Osteocyte (in vitro differentiated cells): ENCODE results near the gene PLXNA1. TPM values are rescaled to one million over a fixed set of nuclear protein-coding genes. Genes with fewer than 3 reads are reported as not detected.

Experiments
- DNase-seq: peaks from one replicate; pipeline ENCODE4 v3.0.0; 2021; ENCODE audit warnings: mixed read lengths; ENCODE audit not compliant: unreplicated experiment; ENCODE audit errors: extremely low spot score
- H3K27ac Mint-ChIP-seq: one replicate; pipeline ENCODE4 v1.8.0; 2021; ENCODE audit warnings: mild to moderate bottlenecking, mixed read lengths; ENCODE audit not compliant: unreplicated experiment
- H3K27me3 Mint-ChIP-seq: one replicate; pipeline ENCODE4 v1.8.0; 2021; ENCODE audit warnings: mixed read lengths; ENCODE audit not compliant: unreplicated experiment
- H3K36me3 Mint-ChIP-seq: one replicate; pipeline ENCODE4 v1.8.0; 2021; ENCODE audit warnings: mixed read lengths; ENCODE audit not compliant: unreplicated experiment
- H3K4me1 Mint-ChIP-seq: one replicate; pipeline ENCODE4 v1.8.0; 2021; ENCODE audit warnings: mixed read lengths; ENCODE audit not compliant: unreplicated experiment
- H3K4me3 Mint-ChIP-seq: one replicate; pipeline ENCODE4 v1.8.0; 2021; ENCODE audit warnings: mild to moderate bottlenecking, moderate library complexity, mixed read lengths; ENCODE audit not compliant: unreplicated experiment
- H3K9me3 Mint-ChIP-seq: one replicate; pipeline ENCODE4 v1.8.0; 2021; ENCODE audit warnings: mixed read lengths; ENCODE audit not compliant: unreplicated experiment
- CTCF ChIP-seq: fragments of 200-600 bp; sonication (generic); IDR thresholded peaks from 2 replicates; pipeline ENCODE4 v1.5.0; 2021; ENCODE audit warnings: antibody characterized with exemption, mild to moderate bottlenecking, moderate library complexity
- total RNA-seq: library from RNA; stranded (reverse); gene quantifications from 2 replicates; pipeline ENCODE4 v1.2.1, GENCODE V29; 2021

The PLXNA1 gene
- total RNA-seq, 1 donor from 2014 or later = 60.5 TPM

GRCh38 chr3:126963261-126964190 lies 19.4 kb upstream of the PLXNA1 start:
- Mint-ChIP-seq H3K27me3 (no peaks in the 10 kb centered on the region), H3K9me3 (no peaks in the 10 kb centered on the region), H3K27ac (no peak overlapping the region), H3K4me1 (peaks cover 33% of the 10 kb centered on the region), H3K36me3 (no peaks in the 10 kb centered on the region), H3K4me3 (no peak overlapping the region)
- DNase-seq = no peak
- no peak for TF ChIP-seq CTCF

GRCh38 chr3:126964261-126964660 lies 18.7 kb upstream of the PLXNA1 start:
- no peak overlapping the region for H3K4me3 Mint-ChIP-seq
- no peaks in the 10 kb centered on the region for H3K27me3 Mint-ChIP-seq
- no peaks in the 10 kb centered on the region for H3K9me3 Mint-ChIP-seq
- no peak overlapping the region for H3K27ac Mint-ChIP-seq
- H3K4me1 Mint-ChIP-seq = peaks cover 32% of the 10 kb centered on the region
- TF ChIP-seq CTCF = no peak
- no peak for DNase-seq
- no peaks in the 10 kb centered on the region for H3K36me3 Mint-ChIP-seq

GRCh38 chr3:126964950-126965349 lies 18.0 kb upstream of the PLXNA1 start:
- H3K27me3 Mint-ChIP-seq = no peaks in the 10 kb centered on the region
- H3K36me3 Mint-ChIP-seq = no peaks in the 10 kb centered on the region
- no peak for DNase-seq
- no peak for TF ChIP-seq CTCF
- no peak overlapping the region for H3K4me3 Mint-ChIP-seq
- no peaks in the 10 kb centered on the region for H3K9me3 Mint-ChIP-seq
- no peak overlapping the region for H3K27ac Mint-ChIP-seq
- peaks cover 34% of the 10 kb centered on the region for H3K4me1 Mint-ChIP-seq

- Mint-ChIP-seq H3K27ac (no peak overlapping the region), H3K9me3 (no peaks in the 10 kb centered on the region), H3K27me3 (no peaks in the 10 kb centered on the region), H3K4me3 (no peak overlapping the region), H3K4me1 (peaks cover 32% of the 10 kb centered on the region), H3K36me3 (no peaks in the 10 kb centered on the region)
- no peak for TF ChIP-seq CTCF
- no peak for DNase-seq
Measured at GRCh38 chr3:126965526-126966080, 17.3 kb upstream of the PLXNA1 start.

- TF ChIP-seq CTCF = no peak
- no peaks in the 10 kb centered on the region for H3K9me3 Mint-ChIP-seq
- no peak overlapping the region for H3K27ac Mint-ChIP-seq
- peaks cover 21% of the 10 kb centered on the region for H3K4me1 Mint-ChIP-seq
- no peaks in the 10 kb centered on the region for H3K27me3 Mint-ChIP-seq
- no peaks in the 10 kb centered on the region for H3K36me3 Mint-ChIP-seq
- DNase-seq = no peak
- no peak overlapping the region for H3K4me3 Mint-ChIP-seq
Measured at GRCh38 chr3:126967386-126967785, 15.5 kb upstream of the PLXNA1 start.
